SU-DHL-6 (cell line): ENCODE data around the gene MPV17.
"Not testable (repeated sequence)": the region's sequence is repeated elsewhere in the genome, so short reads cannot be mapped to it uniquely, and the experiment has no call there.

ENCODE experiments used
- H2AFZ ChIP-seq: fragments of 200-600 bp; sonication (generic); 2 replicates; pipeline ENCODE4 v1.6.1; 2014; ENCODE audit warnings: low read depth, mild to moderate bottlenecking, moderate library complexity, mixed read lengths, antibody characterized with exemption, low read length; ENCODE audit not compliant: severe bottlenecking
- H3F3A ChIP-seq: fragments of 200-600 bp; shearing (Covaris generic); 2 replicates; pipeline ENCODE4 v1.6.0; 2016; ENCODE audit warnings: antibody characterized with exemption, mild to moderate bottlenecking; ENCODE audit not compliant: insufficient read depth
- H3K27ac ChIP-seq: fragments of 200-600 bp; sonication (generic); 2 replicates; pipeline ENCODE4 v1.5.1; 2016; ENCODE audit warnings: low read depth, mild to moderate bottlenecking, low read length, moderate library complexity, mixed read lengths
- H3K27me3 ChIP-seq: fragments of 200-600 bp; sonication (generic), shearing (Covaris generic); 2 replicates; pipeline ENCODE4 v1.6.0; 2014; ENCODE audit warnings: mild to moderate bottlenecking, low read length
- H3K36me3 ChIP-seq: fragments of 200-600 bp; sonication (generic); 2 replicates; pipeline ENCODE4 v1.6.1; 2014; ENCODE audit warnings: mild to moderate bottlenecking, low read length, mixed read lengths
- H3K4me2 ChIP-seq: fragments of 300-600, 200-600 bp; shearing (Covaris generic), sonication (generic); 2 replicates; pipeline ENCODE4 v1.6.0; 2014; ENCODE audit warnings: low read length, low read depth, mild to moderate bottlenecking; ENCODE audit not compliant: poor library complexity, severe bottlenecking
- H3K4me3 ChIP-seq: fragments of 200-600 bp; sonication (generic); 2 replicates; pipeline ENCODE4 v1.5.1; 2014; ENCODE audit warnings: antibody characterized with exemption, low read length, mild to moderate bottlenecking, mixed read lengths; ENCODE audit not compliant: insufficient read depth, poor library complexity, severe bottlenecking
- H3K79me2 ChIP-seq: fragments of 200-600 bp; sonication (generic); 2 replicates; pipeline ENCODE4 v1.6.1; 2014; ENCODE audit warnings: mild to moderate bottlenecking, low read length, moderate library complexity; ENCODE audit not compliant: insufficient read depth
- H3K9ac ChIP-seq: fragments of 200-600 bp; sonication (generic); 2 replicates; pipeline ENCODE4 v1.7.0; 2014; ENCODE audit warnings: mild to moderate bottlenecking, low read length
- H3K9me2 ChIP-seq: fragments of 200-600 bp; sonication (generic); replicated peaks from 2 replicates; pipeline ENCODE4 v1.6.1; 2014; ENCODE audit warnings: low read length; ENCODE audit not compliant: insufficient read depth
- H3K9me3 ChIP-seq: fragments of 200-600 bp; sonication (generic); 2 replicates; pipeline ENCODE4 v1.6.1; 2014; ENCODE audit warnings: low read length, mixed read lengths; ENCODE audit not compliant: insufficient read depth
- H4K20me1 ChIP-seq: fragments of 200-600 bp; sonication (generic); 2 replicates; pipeline ENCODE4 v1.6.1; 2014; ENCODE audit warnings: low read depth, mild to moderate bottlenecking, antibody characterized with exemption, low read length, moderate library complexity, mixed read lengths
- CTCF ChIP-seq: fragments of 200-600 bp; sonication (generic); IDR thresholded peaks from one replicate; pipeline ENCODE4 v1.5.1; 2017; ENCODE audit warnings: antibody characterized with exemption, mild to moderate bottlenecking, low read length, moderate library complexity; ENCODE audit not compliant: insufficient read depth, poor library complexity, severe bottlenecking
- EZH2phosphoT487 ChIP-seq: fragments of 200-600 bp; sonication (generic), shearing (Covaris generic); conservative IDR thresholded peaks from 2 replicates; pipeline ENCODE4 v1.6.1; 2018; ENCODE audit warnings: mild to moderate bottlenecking, antibody characterized with exemption, low read length, moderate library complexity, mixed read lengths

MPV17 gene

GRCh38 chr2:27270670-27271069, 52.2 kb downstream of the MPV17 start:
- Histone ChIP-seq H3K4me2 (no peak overlapping the region), H3K9me3 (no peaks in the 10 kb centered on the region), H3K79me2 (no peaks in the 10 kb centered on the region), H3K27ac (no peak overlapping the region), H3K4me3 (no peak overlapping the region), H3K9me2 (no peaks in the 10 kb centered on the region), H4K20me1 (no peaks in the 10 kb centered on the region), H3K9ac (no peak overlapping the region), H2AFZ (no peak overlapping the region), H3F3A (no peaks in the 10 kb centered on the region), H3K27me3 (no peaks in the 10 kb centered on the region), H3K36me3 (no peaks in the 10 kb centered on the region)
- TF ChIP-seq EZH2phosphoT487, result no peak
- TF ChIP-seq CTCF, result no peak

- Histone ChIP-seq H4K20me1 (no peaks in the 10 kb centered on the region), H3K4me3 (no peak overlapping the region), H3F3A (no peaks in the 10 kb centered on the region), H3K27me3 (no peaks in the 10 kb centered on the region), H3K9ac (no peak overlapping the region), H3K9me2 (no peaks in the 10 kb centered on the region), H3K36me3 (no peaks in the 10 kb centered on the region), H3K79me2 (no peaks in the 10 kb centered on the region), H3K9me3 (no peaks in the 10 kb centered on the region), H3K27ac (no peak overlapping the region), H3K4me2 (no peak overlapping the region), H2AFZ (no peak overlapping the region)
- TF ChIP-seq CTCF (no peak), EZH2phosphoT487 (no peak)
These were observed 52.8 kb downstream of the MPV17 start for GRCh38 chr2:27270131-27270530.

- H3K4me2 ChIP-seq, H3K27ac ChIP-seq, H3K27me3 ChIP-seq, H3K9me3 ChIP-seq, H3K9me2 ChIP-seq, H3K36me3 ChIP-seq, H3K4me3 ChIP-seq, H2AFZ ChIP-seq, H3F3A ChIP-seq, H4K20me1 ChIP-seq, H3K79me2 ChIP-seq, H3K9ac ChIP-seq: not testable (repeated sequence)
These were observed 54.6 kb downstream of the MPV17 start for GRCh38 chr2:27268296-27268695.

GRCh38 chr2:27265536-27265870, 57.4 kb downstream of the MPV17 start:
- Histone ChIP-seq H4K20me1 (no peaks in the 10 kb centered on the region), H3F3A (no peaks in the 10 kb centered on the region), H3K27ac (no peak overlapping the region), H3K4me2 (no peak overlapping the region), H3K27me3 (no peaks in the 10 kb centered on the region), H3K36me3 (no peaks in the 10 kb centered on the region), H3K79me2 (no peaks in the 10 kb centered on the region), H3K9ac (no peak overlapping the region), H3K9me3 (no peaks in the 10 kb centered on the region), H3K9me2 (no peaks in the 10 kb centered on the region), H2AFZ (no peak overlapping the region), H3K4me3 (no peak overlapping the region)
- TF ChIP-seq CTCF (no peak), EZH2phosphoT487 (no peak)
